Activated T-cell treated with anti-CD3 and anti-CD28 coated beads, Interleukin-2, amount 50 U/mL, for 4 hours (primary cell): Measurements from ENCODE around the gene OR6C74. TPM values are rescaled to one million over a fixed set of nuclear protein-coding genes. Genes with fewer than 3 reads are reported as not detected.
A peak's percentile ranks its signal among the peaks of the same experiment; 100 is the strongest.

Source experiments
- ATAC-seq, 2 donors: fragments of 200-7000 bp; cut with Tn5 transposase; one replicate each; pipeline ENCODE4 v1.10.0; 2021
- DNase-seq: peaks from one replicate; pipeline ENCODE4 v3.0.0-alpha.2; 2020
- H3K27me3 Mint-ChIP-seq: one replicate; pipeline ENCODE4 v1.8.0; 2021; ENCODE audit warnings: low read depth, mixed read lengths
- H3K36me3 Mint-ChIP-seq: one replicate; pipeline ENCODE4 v1.8.0; 2022; ENCODE audit warnings: mixed read lengths; ENCODE audit not compliant: insufficient read depth
- H3K4me1 Mint-ChIP-seq: one replicate; pipeline ENCODE4 v1.8.0; 2021; ENCODE audit warnings: low read depth, mixed read lengths
- H3K4me3 Mint-ChIP-seq: one replicate; pipeline ENCODE4 v1.8.0; 2021; ENCODE audit warnings: mild to moderate bottlenecking, moderate library complexity, mixed read lengths
- H3K9me3 Mint-ChIP-seq: one replicate; pipeline ENCODE4 v1.8.0; 2021; ENCODE audit warnings: mixed read lengths
- total RNA-seq, 3 donors: library from RNA; stranded (reverse); gene quantifications; one replicate each; pipeline ENCODE4 v1.2.1, GENCODE V29; 2021

OR6C74 gene
- not detected for total RNA-seq

DNA sequence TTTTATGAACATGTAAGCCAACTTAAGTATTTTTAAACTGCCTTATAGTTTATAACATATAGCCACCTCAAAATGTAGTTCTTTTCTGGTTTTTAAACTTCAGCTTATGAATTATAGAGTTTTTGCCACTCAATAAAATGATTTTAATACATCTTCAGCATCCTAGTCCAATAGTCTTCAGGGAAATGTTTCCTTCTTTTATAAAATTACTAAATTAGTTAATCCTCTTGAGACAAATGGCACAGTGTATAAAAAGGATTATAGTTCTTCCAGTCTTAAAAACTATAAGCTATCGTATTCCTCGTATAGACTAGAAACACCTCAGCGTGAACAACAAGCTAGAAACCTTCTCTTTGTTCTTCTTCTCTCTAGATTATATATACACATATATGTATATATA lies at the start of gene OR6C74:
Gene OR6C74 (plus strand): TSS at position 301 of the 400 bp plus-strand sequence. CDS start 2,679 bp downstream, outside the sequence.
- ATAC-seq (no peak), DNase-seq (no peak)
- Mint-ChIP-seq H3K27me3 (peaks cover 23% of the 10 kb centered on the region), H3K4me3 (no peak within 1 kb of the TSS), H3K9me3 (no peaks in the 10 kb centered on the region), H3K4me1 (no peaks in the 10 kb centered on the region), H3K36me3 (no peaks in the 10 kb centered on the region)

DNA sequence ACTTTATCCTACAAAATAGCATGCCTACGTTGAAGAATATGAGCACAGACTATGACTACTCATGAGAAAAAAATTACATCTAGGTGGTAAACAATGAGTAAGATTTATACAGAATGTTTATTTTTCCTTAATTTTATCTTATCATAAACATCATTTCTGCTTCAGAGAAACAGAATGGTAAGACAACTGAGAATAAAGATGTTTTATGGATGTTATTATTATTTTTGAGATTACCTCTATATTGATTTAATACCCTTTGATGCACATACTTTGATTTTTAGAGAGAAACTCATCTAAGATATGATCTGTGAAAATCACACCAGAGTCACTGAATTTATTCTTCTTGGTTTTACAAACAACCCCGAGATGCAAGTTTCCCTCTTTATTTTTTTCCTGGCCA lies 23.7 kb upstream of the OR6C74 start, which contains the start of gene OR10A7:
Gene OR10A7 (plus strand): TSS at position 301 of the 400 bp plus-strand sequence. CDS start 0 bp downstream, at position 301.
- DNase-seq (no peak), ATAC-seq (no peak)
- Mint-ChIP-seq H3K9me3 (no peaks in the 10 kb centered on the region), H3K4me1 (no peaks in the 10 kb centered on the region), H3K4me3 (no peak within 1 kb of the TSS), H3K36me3 (no peaks in the 10 kb centered on the region), H3K27me3 (peaks cover 23% of the 10 kb centered on the region)

DNA sequence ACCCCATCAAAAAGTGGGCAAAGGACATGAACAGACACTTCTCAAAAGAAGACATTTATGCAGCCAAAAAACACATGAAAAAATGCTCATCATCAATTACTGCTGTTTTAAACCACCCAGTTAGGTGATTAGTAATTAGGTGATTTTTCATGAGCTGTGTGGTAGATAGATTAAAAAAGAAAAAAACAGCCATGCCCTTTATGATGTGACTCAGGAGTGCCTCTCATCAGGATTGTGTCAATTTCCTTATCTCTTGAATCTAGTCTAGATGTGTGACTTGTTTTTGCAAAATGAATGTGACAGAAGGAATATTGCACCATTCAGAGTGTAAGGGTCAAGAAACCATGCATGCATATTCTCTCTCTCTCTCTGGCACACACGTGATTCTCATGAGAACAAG lies 17.9 kb upstream of the OR6C74 start:
- H3K4me3 Mint-ChIP-seq: no peak overlapping the region
- H3K9me3 Mint-ChIP-seq: no peaks in the 10 kb centered on the region
- H3K36me3 Mint-ChIP-seq: no peaks in the 10 kb centered on the region
- DNase-seq (no peak), ATAC-seq (peak; percentile 52 to 66)
- no peaks in the 10 kb centered on the region for H3K4me1 Mint-ChIP-seq
- peaks cover 27% of the 10 kb centered on the region for H3K27me3 Mint-ChIP-seq

DNA sequence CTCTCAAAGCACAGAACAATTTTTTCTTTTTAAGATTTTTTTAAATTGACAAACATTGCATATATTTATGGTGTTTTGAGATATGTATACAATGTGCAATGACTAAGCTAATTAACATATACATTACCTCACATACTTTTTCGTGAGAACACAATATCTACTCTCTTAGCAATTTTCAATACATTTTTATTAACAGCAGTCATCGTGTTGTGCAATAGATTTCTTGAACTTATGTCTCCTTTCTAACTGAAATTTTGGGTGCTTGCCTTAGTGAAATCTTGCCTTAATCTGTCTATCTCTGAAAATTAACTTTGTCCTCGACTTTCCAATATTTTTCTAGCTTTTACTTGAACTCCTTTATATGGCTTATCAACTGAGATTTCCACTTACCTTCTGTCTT lies 16.8 kb upstream of the OR6C74 start:
- no peak for ATAC-seq

DNA sequence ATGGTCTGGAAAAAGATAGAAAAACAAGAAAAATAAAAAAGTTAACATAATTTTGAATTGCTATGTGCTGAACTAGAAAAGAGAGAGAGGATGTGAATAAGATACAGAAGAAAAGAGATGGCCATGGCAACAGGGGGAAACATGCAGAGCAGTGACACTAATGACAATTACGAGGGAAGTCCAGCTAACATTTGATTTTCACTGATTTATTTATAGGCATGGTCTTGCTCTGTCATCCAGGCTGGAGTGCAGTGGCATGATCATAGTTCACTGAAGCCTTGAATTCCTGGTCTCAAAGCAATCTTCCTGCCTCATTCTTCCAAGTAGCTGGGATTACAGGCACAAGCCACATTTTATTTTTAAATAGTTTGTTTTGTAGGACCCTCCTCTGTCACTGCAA lies 1.8 kb downstream of the OR6C74 start:
- Mint-ChIP-seq H3K9me3 (no peaks in the 10 kb centered on the region), H3K4me1 (no peaks in the 10 kb centered on the region), H3K27me3 (peaks cover 25% of the 10 kb centered on the region), H3K36me3 (no peaks in the 10 kb centered on the region), H3K4me3 (no peak overlapping the region)
- no peak for DNase-seq
- ATAC-seq: no peak

More for the DNA sequence above, 16.8 kb upstream of the OR6C74 start:
- Mint-ChIP-seq H3K27me3 (peaks cover 23% of the 10 kb centered on the region), H3K36me3 (no peaks in the 10 kb centered on the region), H3K9me3 (no peaks in the 10 kb centered on the region), H3K4me3 (no peak overlapping the region), H3K4me1 (no peaks in the 10 kb centered on the region)
- DNase-seq: no peak

DNA sequence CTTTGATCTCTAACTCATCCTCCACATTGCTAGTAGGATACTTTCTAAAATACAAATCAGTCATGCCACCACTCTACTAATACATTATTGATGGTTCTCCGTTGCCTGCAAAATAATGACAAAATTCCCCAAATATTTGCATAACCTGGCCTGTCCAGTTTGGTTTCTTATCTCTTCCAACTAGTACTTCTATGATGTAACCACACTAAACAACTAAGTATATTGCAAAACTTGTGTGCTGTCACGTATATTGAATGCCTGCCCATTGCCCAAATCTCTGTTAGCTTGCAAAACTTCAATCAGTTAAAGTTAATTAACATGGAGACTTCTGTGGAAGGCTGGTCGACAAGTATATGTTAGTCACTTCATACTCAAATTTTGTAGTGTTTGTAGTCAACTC lies 6.5 kb downstream of the OR6C74 start:
- no peaks in the 10 kb centered on the region for H3K36me3 Mint-ChIP-seq
- peaks cover 19% of the 10 kb centered on the region for H3K27me3 Mint-ChIP-seq
- no peaks in the 10 kb centered on the region for H3K9me3 Mint-ChIP-seq
- no peak overlapping the region for H3K4me3 Mint-ChIP-seq
- ATAC-seq (no peak), DNase-seq (no peak)
- H3K4me1 Mint-ChIP-seq: no peaks in the 10 kb centered on the region

DNA sequence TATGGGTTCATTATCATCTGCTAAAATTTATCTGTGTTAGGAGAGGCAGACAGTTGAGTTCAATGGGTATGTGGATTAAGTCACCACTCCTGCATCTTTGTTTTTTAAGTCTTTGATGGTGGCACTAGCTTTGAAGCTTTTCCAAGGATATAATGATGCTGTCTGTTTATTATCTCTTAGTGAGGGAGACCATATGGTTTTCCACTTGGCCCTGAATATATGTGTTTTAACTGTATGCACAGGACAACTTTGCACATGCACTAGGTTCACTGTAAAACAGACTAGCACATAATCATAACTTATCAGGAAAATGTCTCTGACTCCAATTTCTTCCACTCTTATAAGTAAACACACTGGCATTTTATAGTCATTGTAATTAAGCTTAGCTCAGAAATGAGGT lies 8.9 kb downstream of the OR6C74 start:
- DNase-seq (no peak), ATAC-seq (no peak)
- H3K4me3 Mint-ChIP-seq: no peak overlapping the region
- no peaks in the 10 kb centered on the region for H3K4me1 Mint-ChIP-seq
- peaks cover 10% of the 10 kb centered on the region for H3K27me3 Mint-ChIP-seq
- no peaks in the 10 kb centered on the region for H3K36me3 Mint-ChIP-seq
- no peaks in the 10 kb centered on the region for H3K9me3 Mint-ChIP-seq

DNA sequence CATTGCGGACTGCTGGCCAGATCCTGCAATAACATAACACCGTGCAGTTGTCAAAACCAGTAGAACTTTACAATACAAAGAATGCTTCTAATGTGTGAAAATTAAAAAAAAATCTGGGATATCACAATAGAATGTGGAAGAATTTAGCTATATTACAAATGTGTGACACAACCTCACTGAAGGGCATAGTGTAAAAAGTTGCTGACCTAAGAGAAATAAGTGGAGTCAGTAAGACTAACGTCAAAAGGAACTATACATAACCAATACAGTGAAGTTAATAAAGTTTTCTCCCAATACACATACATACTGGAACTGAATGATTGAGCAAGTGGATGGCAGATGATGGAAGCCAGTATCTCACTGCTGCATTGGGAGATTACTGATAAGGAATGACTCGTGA lies 12.4 kb downstream of the OR6C74 start:
- no peak overlapping the region for H3K4me3 Mint-ChIP-seq
- peaks cover 5% of the 10 kb centered on the region for H3K27me3 Mint-ChIP-seq
- no peak for ATAC-seq
- no peaks in the 10 kb centered on the region for H3K36me3 Mint-ChIP-seq
- no peaks in the 10 kb centered on the region for H3K9me3 Mint-ChIP-seq
- no peaks in the 10 kb centered on the region for H3K4me1 Mint-ChIP-seq
- DNase-seq: no peak

DNA sequence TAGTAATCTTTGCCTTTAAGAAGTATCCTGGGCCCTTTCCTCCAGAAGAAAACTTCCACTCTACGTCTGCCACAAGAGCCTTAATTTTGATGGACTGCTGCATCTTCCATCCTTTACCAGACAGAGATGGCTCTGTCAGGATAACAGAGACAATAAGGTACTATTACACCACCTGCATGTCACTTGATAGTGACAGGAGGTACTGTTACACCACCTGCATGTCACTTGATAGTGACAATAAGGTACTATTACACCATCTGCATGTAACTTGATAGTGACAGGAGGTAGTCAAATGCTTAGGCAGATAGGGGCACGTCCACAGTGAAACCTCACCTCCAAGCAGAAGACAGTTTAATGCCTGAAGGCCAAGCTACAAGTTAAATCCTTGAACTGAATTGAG lies 13.9 kb downstream of the OR6C74 start:
- no peaks in the 10 kb centered on the region for H3K36me3 Mint-ChIP-seq
- DNase-seq: no peak
- H3K4me3 Mint-ChIP-seq: no peak overlapping the region
- no peaks in the 10 kb centered on the region for H3K9me3 Mint-ChIP-seq
- H3K4me1 Mint-ChIP-seq: no peaks in the 10 kb centered on the region
- ATAC-seq: no peak
- peaks cover 5% of the 10 kb centered on the region for H3K27me3 Mint-ChIP-seq

DNA sequence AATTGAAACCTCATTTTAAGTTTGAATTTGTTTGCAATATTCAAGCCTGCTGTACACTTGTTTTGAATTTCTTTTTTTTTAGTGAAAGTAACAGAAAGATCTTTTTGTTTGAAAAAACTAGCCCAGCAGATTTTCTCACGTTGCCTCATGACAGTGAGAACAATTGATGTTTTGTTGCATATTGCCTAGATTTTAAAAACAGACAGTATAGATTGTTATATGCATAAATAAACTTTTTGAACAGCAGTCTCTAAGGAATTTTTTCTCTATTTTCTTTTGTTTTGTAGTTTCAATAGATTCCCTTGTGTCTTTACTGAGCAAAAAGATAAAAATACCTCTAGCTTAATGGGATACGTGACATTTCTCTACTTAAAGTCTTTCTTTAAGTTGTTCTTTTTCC lies 36.6 kb downstream of the OR6C74 start:
- peaks cover 18% of the 10 kb centered on the region for H3K27me3 Mint-ChIP-seq
- no peak for DNase-seq
- H3K4me3 Mint-ChIP-seq: no peak overlapping the region
- H3K9me3 Mint-ChIP-seq: no peaks in the 10 kb centered on the region
- H3K4me1 Mint-ChIP-seq: no peaks in the 10 kb centered on the region
- H3K36me3 Mint-ChIP-seq: no peaks in the 10 kb centered on the region
- no peak for ATAC-seq

DNA sequence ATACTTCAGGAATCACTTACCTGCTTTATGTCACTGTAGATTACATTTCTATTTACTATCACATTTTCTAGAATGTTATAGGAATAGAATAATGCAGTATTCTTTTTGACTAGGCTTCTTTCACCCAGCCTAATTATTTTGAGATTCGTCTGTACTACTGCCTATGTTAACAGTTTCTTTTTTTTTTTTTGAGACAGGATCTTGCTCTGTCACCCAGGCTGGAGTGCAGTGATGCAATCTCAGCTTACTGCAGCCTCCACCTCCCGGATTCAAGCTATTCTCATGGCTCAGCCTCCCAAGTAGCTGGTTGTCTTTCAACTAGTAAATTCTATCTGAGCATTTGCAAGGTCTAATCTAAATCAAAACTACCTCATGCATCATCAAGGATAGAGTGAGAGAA lies 45.6 kb downstream of the OR6C74 start:
- ATAC-seq (no peak), DNase-seq (no peak)
- Mint-ChIP-seq H3K4me1 (no peaks in the 10 kb centered on the region), H3K36me3 (no peaks in the 10 kb centered on the region), H3K4me3 (no peak overlapping the region), H3K27me3 (peaks cover 26% of the 10 kb centered on the region), H3K9me3 (no peaks in the 10 kb centered on the region)

Other genes starting within 250 kb of the OR6C74 start
- not detected for gene NEUROD4, start 224.6 kb upstream of the OR6C74 start, total RNA-seq
- not detected for gene OR9K2, start 118.2 kb upstream of the OR6C74 start, total RNA-seq
- not detected for gene OR10A7, start 23.6 kb upstream of the OR6C74 start, total RNA-seq
- not detected for gene OR6C6, start 52.0 kb downstream of the OR6C74 start, total RNA-seq
- not detected for gene OR6C1, start 69.7 kb downstream of the OR6C74 start, total RNA-seq
- not detected for gene OR6C3, start 86.1 kb downstream of the OR6C74 start, total RNA-seq
- not detected for gene OR6C75, start 118.4 kb downstream of the OR6C74 start, total RNA-seq
- gene OR6C65, start 155.9 kb downstream of the OR6C74 start, total RNA-seq: not detected
- not detected for gene OR6C76, start 181.6 kb downstream of the OR6C74 start, total RNA-seq
- not detected for gene OR6C2, start 199.5 kb downstream of the OR6C74 start, total RNA-seq
- not detected for gene OR6C70, start 225.5 kb downstream of the OR6C74 start, total RNA-seq
- not detected for gene OR6C68, start 247.8 kb downstream of the OR6C74 start, total RNA-seq